Measurements from ENCODE around the gene FOXRED1.
A peak's percentile ranks its signal among the peaks of the same experiment; 100 is the strongest.
"Not testable (repeated sequence)": the region's sequence is repeated elsewhere in the genome, so short reads cannot be mapped to it uniquely, and the experiment has no call there.

FOXRED1 gene

DNA sequence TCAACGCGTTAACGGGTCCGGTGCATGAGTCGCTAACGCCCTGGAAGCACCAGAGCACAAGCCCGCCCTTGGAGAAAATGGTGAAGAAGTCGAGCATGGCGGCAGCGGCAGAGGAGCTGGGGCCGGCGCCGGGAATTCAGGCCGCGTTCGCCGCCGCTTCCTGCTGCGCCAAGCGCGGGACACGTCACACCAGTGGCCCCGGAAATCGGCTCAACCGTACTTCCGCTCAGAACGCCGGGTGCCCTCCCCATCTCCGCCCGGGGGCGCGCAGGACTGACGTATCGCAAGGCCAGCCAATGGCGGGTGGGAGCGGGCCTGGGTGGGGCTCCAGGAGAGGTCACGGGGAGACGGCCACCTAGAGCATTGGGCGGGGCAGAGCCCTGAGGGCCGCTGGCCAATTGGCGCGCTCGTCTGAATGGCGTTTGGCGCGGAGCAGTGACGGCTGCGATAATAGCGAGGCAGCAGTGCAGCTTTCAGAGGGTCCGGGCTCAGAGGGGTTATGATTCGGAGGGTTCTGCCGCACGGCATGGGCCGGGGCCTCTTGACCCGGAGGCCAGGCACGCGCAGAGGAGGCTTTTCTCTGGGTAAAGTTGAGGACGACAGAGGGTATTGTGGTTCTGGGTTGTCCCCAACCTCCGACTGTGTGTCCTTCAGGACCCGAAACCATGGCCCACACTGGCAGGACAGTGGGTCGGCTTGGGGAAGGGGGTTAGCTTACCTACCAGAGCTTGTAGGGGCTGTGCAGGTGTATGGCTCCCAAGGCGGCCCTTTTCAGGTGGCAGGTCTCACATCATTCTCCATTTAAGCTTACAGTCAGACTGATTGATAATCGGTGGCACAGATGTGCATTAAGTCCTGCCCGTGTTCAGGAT, at the start of gene FOXRED1, which contains the start of gene SRPRA:
FOXRED1 (plus strand) TSS at position 447 of the 872 bp plus-strand sequence; CDS start at position 500, 53 bp downstream.
SRPRA (minus strand) TSS at position 188 of the 872 bp plus-strand sequence; CDS start at position 97, 91 bp downstream.
- peak; percentile 99 to 100 for DNase-seq (ENCODE audit: extremely low read depth in 1 of 2, low read depth in 1 of 2)

- no peak for DNase-seq (ENCODE audit: extremely low read depth in 1 of 2, low read depth in 1 of 2)
These were observed 49.4 kb upstream of the FOXRED1 start for GRCh38 chr11:126219547-126219946.

DNA sequence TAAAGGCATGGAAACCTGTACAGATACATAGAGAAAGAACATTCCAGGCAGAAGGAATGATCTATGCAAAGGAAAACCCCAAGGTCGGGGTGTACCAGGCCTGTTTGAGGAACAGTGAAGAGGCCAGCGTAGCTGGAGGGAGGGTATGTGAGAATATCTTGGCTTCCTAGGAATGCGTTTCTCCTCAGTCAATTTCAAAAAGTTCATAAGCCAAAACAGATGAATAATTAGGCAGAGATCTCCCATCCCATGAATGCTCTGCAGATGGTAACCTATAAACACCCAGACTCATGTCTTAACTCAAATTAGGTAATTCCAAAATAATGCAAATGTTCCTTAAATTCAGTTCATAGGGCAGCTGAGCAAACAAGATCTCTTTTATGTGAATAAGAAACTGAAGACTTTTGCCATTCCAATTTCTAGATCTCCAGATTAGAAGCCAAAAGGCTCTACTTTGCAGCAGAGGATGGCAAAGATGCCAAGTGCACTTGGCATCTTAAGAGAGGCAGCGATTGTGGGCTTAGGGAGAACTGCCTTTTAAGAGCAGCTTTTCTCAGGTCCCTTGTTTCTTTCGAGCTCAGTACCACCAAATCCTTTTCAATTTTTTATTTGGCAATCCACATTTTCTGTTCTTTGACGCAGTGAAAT, 44.2 kb upstream of the FOXRED1 start:
- no peak for DNase-seq (ENCODE audit: extremely low read depth in 1 of 2, low read depth in 1 of 2)

GRCh38 chr11:126225295-126225665, 43.7 kb upstream of the FOXRED1 start:
- no peak for DNase-seq (ENCODE audit: extremely low read depth in 1 of 2, low read depth in 1 of 2)

GRCh38 chr11:126226334-126227084, 42.4 kb upstream of the FOXRED1 start:
- no peak for DNase-seq (ENCODE audit: extremely low read depth in 1 of 2, low read depth in 1 of 2)

DNA sequence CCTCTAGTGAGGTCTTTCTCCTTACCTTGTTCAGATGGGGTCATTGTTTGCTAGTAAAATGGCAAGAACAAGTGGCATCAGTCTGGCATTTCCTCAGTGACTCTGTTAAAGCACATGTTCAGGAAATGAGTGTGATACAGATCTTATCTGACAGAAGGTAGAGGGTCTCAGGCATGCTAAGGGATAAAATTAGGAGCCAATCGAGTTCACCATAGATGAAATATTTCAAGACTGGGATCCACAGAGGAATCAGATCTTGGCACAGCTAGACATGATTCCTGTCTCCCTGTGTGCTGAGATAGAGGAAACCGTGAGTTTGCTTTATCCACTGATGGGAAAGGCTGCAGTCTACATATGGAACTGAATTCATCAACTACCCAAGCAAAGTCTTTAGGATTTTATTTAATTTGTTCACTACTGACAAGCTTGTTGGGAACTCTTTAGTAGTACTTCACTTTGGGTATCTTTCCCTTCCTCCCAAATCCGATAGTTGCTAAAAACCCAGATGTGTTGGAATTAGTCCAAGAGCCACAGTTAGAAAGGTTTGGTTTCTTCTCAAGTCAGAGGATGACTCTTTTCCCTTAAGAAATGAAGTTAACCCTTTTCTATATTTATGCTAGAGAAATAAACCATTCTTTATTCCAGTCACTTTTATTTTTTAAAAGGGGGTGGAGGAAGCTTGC, 39.0 kb upstream of the FOXRED1 start:
- DNase-seq (ENCODE audit: extremely low read depth in 1 of 2, low read depth in 1 of 2), result no peak

DNA sequence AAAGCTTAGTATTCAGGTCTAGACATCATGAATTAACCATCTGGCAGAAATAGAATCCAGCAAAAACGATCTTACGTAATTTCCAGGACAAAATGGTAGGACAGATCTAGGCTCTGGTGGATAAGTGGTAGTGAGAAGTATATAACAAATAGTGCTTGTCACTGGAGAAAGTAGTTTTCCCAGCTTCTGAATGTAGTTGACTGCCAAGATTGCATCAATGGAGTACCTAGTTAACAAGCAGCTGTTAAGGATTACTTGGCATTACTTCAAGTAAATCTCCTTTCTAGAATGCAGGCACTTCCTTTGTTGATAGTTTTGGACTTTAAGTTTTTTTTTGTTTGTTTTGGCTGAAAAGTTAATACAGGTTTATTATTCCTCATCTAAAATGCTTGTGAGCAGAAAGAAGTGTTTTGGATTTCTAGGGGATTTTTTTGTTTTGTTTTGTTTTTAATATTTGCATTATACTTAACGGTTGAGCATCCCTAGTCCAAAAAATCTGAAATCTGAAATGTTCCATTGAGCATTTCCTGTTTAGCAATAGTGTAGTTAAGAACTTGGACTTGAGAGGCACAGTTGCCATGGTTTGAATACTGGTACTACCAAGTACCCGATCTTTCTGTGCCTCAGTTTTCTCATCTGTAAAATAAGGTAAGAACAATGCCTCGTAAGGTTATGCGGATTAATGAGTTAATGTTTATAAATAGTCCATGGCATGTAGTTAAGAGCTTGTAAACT, 37.1 kb upstream of the FOXRED1 start:
- no peak for DNase-seq (ENCODE audit: extremely low read depth in 1 of 2, low read depth in 1 of 2)

- no peak for DNase-seq (ENCODE audit: extremely low read depth in 1 of 2, low read depth in 1 of 2)
These were observed 36.3 kb upstream of the FOXRED1 start for GRCh38 chr11:126232683-126233082.

DNA sequence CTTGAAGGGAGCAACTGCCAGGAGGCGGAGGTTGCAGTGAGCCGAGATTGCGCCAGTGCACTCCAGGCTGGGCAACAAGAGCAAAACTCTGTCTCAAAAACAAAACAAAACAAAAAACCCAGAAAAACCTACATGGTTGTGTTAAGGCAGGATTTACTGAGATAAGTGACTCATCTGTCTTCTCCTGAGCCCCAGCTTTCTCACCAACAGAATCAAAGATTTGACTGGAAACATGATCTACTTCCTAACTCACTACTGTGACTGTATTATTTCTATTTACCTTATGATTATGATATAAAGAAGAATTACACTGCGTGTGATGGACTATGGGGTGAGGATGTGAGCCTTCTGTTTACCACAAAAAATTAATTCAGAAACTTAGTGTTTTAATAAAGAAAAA, 35.6 kb upstream of the FOXRED1 start:
- DNase-seq (ENCODE audit: extremely low read depth in 1 of 2, low read depth in 1 of 2), result no peak

- DNase-seq (ENCODE audit: extremely low read depth in 1 of 2, low read depth in 1 of 2), result no peak
These were observed 22.3 kb upstream of the FOXRED1 start for GRCh38 chr11:126246636-126247035.

- no peak for DNase-seq (ENCODE audit: extremely low read depth in 1 of 2, low read depth in 1 of 2)
These were observed 15.7 kb upstream of the FOXRED1 start for GRCh38 chr11:126253265-126253664.

GRCh38 chr11:126254819-126255218, 14.1 kb upstream of the FOXRED1 start:
- no peak for DNase-seq (ENCODE audit: extremely low read depth in 1 of 2, low read depth in 1 of 2)

GRCh38 chr11:126255507-126255906, 13.4 kb upstream of the FOXRED1 start:
- not testable (repeated sequence) for DNase-seq (ENCODE audit: extremely low read depth in 1 of 2, low read depth in 1 of 2)

DNA sequence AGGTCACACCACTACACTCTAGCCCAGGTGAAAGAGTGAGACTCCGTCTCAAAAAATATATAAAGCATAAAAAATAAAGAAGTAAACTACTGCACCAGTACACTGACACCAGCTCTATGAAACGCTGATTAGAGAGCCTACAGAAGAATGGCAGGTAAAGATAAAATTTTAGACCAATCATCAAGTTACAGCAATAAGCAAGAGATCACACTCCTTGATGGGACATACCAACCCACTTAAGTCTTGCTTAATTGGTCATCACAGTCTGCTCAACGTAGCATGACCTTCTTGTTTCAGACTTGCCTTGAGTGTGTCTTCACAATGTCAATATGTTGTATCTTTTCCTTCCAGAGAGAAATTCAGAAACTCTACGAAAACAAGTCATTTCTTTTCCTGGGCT, 12.7 kb upstream of the FOXRED1 start:
- no peak for DNase-seq (ENCODE audit: extremely low read depth in 1 of 2, low read depth in 1 of 2)

DNA sequence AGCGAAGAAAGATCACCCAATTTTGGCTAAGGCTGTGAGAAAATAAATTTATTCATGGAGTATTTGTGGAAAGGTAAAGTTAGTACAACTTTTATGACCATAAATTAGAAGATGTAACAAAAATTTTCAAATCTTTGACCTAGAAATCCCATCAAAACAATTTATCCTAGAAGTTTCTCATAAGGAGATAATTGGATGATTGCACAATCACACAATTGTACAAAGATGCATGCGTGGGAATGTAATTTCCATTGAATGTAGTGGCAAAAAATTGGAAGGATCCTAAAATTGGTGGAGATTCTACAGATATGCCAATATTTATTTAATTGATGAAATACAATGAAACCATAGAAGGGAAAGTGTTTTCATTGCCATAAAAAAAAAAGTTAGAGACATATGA, 11.8 kb upstream of the FOXRED1 start:
- no peak for DNase-seq (ENCODE audit: extremely low read depth in 1 of 2, low read depth in 1 of 2)

DNA sequence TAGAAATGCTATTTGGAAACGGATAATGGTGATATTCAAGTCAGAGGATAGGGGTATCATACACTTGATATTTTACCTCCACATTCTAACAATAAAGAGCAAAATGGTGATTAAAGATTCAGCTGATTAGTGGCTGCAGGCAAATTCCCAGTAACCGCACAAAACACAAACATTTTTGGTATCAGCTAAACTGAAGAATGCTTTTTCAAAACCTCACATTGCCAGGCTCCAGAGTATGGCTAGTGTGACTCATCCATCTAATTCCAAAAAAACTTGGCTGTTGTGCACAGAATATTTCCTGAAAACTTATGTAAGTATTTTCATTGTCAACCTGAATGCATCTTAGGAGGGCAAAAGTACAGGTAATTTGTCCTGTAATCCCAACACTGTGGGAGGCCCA, 11.2 kb upstream of the FOXRED1 start:
- DNase-seq (ENCODE audit: extremely low read depth in 1 of 2, low read depth in 1 of 2), result no peak

DNA sequence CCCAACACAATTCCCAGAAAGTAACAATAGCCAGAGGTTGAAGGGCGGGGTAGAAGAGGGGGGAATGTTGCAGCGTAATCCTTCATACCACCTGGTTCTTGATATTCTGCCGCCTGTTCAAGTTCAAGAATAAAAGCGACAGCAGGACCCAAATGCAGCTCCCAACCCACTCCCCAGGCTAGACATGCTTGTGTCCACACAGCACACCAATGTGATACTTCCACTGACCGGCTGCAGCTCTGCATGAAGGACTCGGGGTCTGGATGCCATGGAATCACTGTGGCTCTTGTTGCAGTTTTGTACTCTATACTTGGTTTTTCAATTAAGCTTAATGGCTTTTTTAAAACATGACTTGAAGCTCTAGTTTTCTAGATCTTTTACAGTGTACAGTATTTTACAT, 6.7 kb upstream of the FOXRED1 start:
- DNase-seq (ENCODE audit: extremely low read depth in 1 of 2, low read depth in 1 of 2), result no peak

DNA sequence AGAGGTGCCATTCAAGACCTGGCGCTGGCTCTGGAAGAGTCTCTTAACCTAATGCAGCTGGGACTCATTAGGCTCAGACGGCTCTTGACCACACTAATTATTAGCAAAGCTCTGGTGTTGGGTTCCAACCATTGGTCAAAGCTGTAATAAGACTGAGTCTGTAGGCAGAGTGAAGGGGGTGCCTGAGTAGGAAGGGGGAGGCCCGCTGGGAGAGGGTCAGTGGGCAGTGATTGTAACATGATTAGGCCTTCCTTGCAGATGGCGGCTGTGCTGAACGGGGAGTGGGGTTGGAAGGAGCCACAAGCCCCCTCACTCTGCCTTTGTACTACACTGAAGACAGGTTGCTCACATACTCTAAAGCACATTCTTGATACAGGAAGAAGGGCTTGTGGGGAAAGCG, 5.5 kb upstream of the FOXRED1 start:
- DNase-seq (ENCODE audit: extremely low read depth in 1 of 2, low read depth in 1 of 2), result no peak

DNA sequence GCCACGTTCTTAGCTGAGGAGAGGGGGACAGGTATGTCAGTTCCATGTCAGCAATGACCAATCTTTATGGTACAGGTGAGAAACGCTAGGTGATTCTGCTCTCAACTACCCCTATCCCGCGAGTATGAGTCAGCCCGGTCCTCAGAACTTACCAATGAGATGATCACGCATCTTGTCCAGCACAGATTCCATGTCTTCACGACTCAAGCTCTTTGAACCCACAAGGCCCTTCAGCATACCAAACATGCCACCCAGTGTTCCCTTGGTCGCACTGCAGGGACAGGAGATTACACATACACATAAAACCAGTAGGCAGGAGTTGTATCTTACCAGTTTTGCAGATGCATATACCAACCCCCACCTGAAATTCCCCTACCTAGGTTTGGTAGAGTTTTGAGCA, 3.1 kb upstream of the FOXRED1 start:
- DNase-seq (ENCODE audit: extremely low read depth in 1 of 2, low read depth in 1 of 2), result no peak

GRCh38 chr11:126267650-126268049, 1.3 kb upstream of the FOXRED1 start:
- DNase-seq (ENCODE audit: extremely low read depth in 1 of 2, low read depth in 1 of 2), result no peak

All from activated CD8-positive, alpha-beta memory T cell treated with anti-CD3 and anti-CD28 coated beads for 1 hour (primary cell).